HEK293T (cell line): Measurements from ENCODE around the gene TMCO6.

Source experiments
- ARNT ChIP-seq: fragments of 450-650 bp; IDR thresholded peaks from 2 replicates; pipeline ENCODE4 v1.6.1; 2017; ENCODE audit warnings: mild to moderate bottlenecking
- BHLHE40 ChIP-seq: fragments of 450-650 bp; IDR thresholded peaks from 2 replicates; pipeline ENCODE4 v1.6.1; 2016; ENCODE audit warnings: mild to moderate bottlenecking, moderate library complexity, borderline replicate concordance
- FOXA1 ChIP-seq: fragments of 450-650 bp; IDR thresholded peaks from 2 replicates; pipeline ENCODE4 v1.6.1; 2016; ENCODE audit warnings: mild to moderate bottlenecking
- FOXM1 ChIP-seq: fragments of 450-650 bp; IDR thresholded peaks from 2 replicates; pipeline ENCODE4 v1.6.1; 2017; ENCODE audit warnings: mild to moderate bottlenecking, borderline replicate concordance
- HDGF ChIP-seq: fragments of 450-650 bp; IDR thresholded peaks from 2 replicates; pipeline ENCODE4 v1.6.1; 2017; ENCODE audit warnings: antibody characterized with exemption, borderline replicate concordance
- L3MBTL2 ChIP-seq: fragments of 450-650 bp; conservative IDR thresholded peaks from 2 replicates; pipeline ENCODE4 v1.6.1; 2016; ENCODE audit warnings: mild to moderate bottlenecking
- NFRKB ChIP-seq: fragments of 450-650 bp; IDR thresholded peaks from 2 replicates; pipeline ENCODE4 v1.6.1; 2016; ENCODE audit warnings: mild to moderate bottlenecking, moderate library complexity
- PKNOX1 ChIP-seq: fragments of 450-650 bp; IDR thresholded peaks from 2 replicates; pipeline ENCODE4 v1.6.1; 2016
- SP1 ChIP-seq: fragments of 450-650 bp; IDR thresholded peaks from 2 replicates; pipeline ENCODE4 v1.6.1; 2017
- SUZ12 ChIP-seq: fragments of 450-650 bp; IDR thresholded peaks from 2 replicates; pipeline ENCODE4 v1.6.1; 2016; ENCODE audit warnings: mild to moderate bottlenecking
- TARDBP ChIP-seq: fragments of 450-650 bp; IDR thresholded peaks from 2 replicates; pipeline ENCODE4 v1.6.1; 2016
- ZNF384 ChIP-seq: fragments of 450-650 bp; IDR thresholded peaks from 2 replicates; pipeline ENCODE4 v1.6.1; 2016

- TF ChIP-seq HDGF (no peak), TARDBP (no peak), BHLHE40 (no peak), ZNF384 (no peak), L3MBTL2 (no peak), SP1 (no peak), PKNOX1 (no peak), ARNT (no peak), NFRKB (no peak), SUZ12 (no peak), FOXA1 (no peak), FOXM1 (no peak)
Measured at GRCh38 chr5:140633021-140633471, 6.2 kb upstream of the TMCO6 start, which contains the start of gene CD14.
